Measurements from ENCODE around the gene CCDC38.

DNA sequence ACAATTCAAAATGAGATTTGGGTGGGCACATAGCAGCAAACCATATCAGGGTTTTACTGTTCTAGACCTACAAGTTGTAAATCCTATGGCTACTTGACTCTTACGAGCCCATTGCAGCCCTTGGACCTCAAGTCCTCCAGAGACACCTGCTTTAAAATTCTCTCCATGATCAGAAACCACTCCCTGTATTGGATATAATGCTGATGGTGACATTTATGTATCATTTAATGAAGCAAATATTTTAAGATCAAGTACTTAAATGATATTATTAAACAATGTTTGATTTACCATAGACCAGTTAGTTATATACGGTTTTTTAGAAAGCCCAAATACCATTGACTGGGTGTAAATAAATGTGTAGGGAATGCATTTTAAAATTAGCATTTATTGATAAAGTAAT, 24.9 kb upstream of the CCDC38 start:
- TF ChIP-seq, protein P1, sequence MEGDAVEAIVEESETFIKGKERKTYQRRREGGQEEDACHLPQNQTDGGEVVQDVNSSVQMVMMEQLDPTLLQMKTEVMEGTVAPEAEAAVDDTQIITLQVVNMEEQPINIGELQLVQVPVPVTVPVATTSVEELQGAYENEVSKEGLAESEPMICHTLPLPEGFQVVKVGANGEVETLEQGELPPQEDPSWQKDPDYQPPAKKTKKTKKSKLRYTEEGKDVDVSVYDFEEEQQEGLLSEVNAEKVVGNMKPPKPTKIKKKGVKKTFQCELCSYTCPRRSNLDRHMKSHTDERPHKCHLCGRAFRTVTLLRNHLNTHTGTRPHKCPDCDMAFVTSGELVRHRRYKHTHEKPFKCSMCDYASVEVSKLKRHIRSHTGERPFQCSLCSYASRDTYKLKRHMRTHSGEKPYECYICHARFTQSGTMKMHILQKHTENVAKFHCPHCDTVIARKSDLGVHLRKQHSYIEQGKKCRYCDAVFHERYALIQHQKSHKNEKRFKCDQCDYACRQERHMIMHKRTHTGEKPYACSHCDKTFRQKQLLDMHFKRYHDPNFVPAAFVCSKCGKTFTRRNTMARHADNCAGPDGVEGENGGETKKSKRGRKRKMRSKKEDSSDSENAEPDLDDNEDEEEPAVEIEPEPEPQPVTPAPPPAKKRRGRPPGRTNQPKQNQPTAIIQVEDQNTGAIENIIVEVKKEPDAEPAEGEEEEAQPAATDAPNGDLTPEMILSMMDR (IDR thresholded peaks at IDR 0.05), result no peak
- TF ChIP-seq POLR2A (IDR thresholded peaks at IDR 0.05), result no peak
